Glomerular visceral epithelial cell (primary cell): ENCODE results near the gene SLC12A9.
"Not testable (repeated sequence)": the region's sequence is repeated elsewhere in the genome, so short reads cannot be mapped to it uniquely, and the experiment has no call there.

Experiments
- DNase-seq: peaks from one replicate; pipeline ENCODE4 v3.0.0-alpha.2; 2016; ENCODE audit errors: extremely low spot score

The SLC12A9 gene, protein sequence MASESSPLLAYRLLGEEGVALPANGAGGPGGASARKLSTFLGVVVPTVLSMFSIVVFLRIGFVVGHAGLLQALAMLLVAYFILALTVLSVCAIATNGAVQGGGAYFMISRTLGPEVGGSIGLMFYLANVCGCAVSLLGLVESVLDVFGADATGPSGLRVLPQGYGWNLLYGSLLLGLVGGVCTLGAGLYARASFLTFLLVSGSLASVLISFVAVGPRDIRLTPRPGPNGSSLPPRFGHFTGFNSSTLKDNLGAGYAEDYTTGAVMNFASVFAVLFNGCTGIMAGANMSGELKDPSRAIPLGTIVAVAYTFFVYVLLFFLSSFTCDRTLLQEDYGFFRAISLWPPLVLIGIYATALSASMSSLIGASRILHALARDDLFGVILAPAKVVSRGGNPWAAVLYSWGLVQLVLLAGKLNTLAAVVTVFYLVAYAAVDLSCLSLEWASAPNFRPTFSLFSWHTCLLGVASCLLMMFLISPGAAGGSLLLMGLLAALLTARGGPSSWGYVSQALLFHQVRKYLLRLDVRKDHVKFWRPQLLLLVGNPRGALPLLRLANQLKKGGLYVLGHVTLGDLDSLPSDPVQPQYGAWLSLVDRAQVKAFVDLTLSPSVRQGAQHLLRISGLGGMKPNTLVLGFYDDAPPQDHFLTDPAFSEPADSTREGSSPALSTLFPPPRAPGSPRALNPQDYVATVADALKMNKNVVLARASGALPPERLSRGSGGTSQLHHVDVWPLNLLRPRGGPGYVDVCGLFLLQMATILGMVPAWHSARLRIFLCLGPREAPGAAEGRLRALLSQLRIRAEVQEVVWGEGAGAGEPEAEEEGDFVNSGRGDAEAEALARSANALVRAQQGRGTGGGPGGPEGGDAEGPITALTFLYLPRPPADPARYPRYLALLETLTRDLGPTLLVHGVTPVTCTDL

DNA sequence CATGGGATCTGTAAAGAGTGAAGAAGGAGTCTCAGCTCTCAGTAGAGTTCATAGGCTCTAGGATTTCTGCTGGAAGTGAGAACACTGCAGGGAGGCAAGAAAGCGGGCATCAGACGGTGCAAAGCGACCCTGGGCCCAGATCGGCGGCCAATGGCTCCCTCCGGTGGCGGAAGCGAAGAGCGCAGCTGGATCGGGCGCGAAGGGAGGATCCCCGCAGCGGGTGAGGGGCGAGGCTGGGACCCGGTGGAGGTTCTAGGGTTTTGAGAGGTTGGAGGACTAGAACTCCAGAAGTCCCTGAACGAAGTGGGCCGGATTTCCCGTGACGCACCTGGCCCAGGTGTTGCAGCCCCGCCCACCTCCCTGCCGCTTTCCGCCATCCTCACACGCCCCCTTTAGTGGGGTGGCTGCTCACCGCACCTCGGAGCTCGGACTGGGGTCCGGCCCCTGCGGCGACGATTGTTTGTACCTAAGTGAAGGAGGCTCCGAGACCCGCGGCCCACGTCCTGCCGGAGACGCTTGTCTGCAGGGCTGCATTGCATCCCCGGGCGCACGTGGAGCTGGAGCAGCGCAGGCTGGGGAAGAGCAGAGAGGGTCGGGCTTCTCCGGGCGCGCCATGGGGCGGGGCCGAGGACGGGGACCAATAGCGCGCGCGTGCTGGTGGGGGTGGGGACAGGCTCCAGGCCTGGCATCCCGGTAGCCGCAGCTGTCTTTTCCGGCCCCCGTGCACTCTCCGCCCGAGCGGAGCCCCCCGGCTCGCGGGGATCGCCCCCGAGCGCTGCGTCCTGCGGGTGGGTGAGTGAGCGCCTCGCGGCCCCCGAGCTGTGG, at the start of gene SLC12A9:
SLC12A9 (plus strand) TSS at position 666 of the 825 bp plus-strand sequence. CDS start 1,485 bp downstream, outside the sequence.
- peak; percentile 88 for DNase-seq

DNA sequence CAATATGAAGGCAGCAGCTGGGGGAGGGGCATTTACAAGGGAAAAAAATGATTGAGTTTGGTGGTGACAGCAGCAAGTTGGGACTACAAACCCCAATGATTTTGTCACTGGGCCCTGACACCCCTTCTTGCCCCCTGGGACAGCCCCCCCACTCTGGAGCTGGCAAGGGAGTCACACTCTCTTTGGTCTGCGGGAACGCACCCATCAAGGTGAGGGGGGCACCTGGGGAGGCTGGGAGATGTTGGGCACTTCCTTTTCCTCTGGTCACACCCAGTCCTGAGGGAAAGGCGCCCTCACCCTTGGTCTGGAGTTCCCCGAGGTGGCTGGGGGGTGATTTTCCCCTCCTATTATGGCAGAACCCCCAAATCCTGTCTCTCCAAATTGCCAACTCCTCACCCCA, 49.6 kb upstream of the SLC12A9 start:
- no peak for DNase-seq

DNA sequence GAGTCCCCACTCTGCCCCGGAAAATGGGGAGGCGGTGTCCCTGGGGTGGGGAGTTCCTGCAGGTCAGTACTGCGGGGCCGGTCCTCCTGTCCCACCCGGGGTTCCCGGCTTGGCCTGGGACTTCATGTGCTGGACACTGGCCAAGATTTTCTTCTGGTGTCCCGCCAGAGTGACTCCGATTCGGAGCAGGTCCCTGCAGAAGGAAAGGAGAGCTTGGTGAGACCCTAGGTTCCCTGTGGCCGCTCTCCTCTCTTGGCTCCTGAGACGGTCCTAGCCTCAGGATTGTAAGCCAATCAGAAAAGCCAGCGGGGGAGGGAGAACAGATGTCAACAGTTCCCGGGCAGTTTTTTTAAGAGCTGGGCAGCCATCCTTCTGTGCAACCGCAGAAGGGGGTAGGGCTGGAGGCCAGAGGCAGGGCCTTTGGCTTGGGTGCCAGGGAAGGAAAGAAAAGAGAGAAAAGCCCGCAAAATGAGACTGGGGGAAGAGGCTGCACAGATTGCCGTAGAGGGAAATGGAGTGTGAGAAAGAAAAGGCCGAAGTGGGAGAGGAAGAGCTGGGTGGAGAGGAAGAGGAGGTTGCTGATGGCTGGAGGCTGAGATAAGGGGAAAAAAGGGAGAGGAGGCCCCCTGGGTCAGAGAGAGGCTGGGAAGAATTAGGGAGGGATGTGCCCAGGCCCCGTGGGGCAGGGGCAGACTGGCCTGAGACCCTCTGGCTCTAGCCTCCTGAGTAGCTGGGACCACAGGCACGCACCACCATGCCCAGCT, 48.9 kb upstream of the SLC12A9 start:
- no peak for DNase-seq

DNA sequence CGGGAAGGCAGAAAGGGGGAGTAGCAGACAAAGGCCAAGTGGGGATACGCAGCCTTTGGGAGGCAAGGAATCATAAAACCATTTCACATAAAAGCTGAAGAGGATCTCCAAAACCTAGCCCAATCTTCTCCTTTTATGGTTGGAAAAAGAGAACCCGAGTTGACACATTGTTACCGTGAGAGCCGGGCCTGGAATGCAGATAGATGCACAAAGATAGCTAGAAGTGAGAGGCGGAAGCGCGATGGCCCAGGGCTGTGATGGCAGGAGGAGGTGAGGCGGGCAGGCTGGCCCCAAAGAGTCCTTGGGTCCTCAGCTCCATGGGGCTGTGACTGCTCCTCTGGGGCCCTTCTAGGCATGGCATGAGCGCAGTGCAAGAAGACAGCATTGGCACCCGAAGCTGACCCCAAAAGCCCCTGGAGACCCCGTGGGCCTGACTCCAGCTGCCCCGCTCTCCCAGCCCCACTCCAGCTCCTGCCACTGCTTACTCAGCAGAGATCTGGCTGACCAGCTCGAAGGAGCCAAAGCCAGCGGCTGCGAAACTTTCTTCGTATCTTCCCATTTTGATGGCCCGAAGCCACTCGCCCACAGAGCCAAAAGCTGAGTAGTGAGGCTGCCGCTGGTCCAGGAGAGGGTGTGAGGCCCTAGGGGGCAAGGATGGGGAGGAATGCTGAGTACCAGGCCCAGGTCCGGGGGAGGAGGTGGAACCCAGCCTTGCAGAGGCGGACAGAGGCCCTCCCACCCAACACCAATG, 47.7 kb upstream of the SLC12A9 start:
- DNase-seq: no peak

DNA sequence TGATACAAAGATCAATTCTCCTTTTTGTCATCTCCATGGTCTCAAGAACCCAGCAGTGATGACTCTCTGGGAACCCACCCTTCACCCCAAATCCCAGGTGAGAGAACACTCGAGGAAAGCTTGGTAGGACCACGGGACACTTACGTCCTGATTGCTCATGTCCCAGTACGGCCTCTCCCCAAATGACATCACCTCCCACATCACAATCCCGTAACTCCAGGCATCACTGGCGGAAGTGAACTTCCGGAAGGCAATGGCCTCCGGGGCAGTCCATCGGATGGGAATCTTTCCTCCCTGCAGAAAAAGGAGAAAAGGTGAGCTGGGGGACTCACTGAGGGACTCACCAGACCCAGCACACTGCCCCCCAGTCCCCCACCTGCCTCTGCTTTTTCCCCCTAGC, 46.2 kb upstream of the SLC12A9 start:
- no peak for DNase-seq

DNA sequence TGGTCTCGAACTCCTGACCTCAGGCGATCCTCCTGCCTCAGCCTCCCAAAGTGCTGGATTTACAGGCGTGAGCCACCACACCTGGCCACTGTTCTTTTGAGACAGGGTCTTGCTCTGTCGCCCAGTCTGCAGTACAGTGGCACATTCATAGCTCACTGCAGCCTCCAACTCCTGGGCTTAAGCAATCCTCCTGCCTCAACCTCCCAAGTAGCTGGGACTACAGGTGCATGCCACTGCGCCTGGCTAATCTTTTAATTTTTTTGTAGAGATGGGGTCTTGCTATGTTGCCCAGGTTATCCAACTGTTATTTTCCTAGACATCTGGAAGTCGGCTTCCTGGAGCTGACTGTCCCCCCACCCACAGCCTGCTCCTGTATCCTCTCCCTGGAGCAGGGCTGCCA, 45.6 kb upstream of the SLC12A9 start:
- DNase-seq: not testable (repeated sequence)

DNA sequence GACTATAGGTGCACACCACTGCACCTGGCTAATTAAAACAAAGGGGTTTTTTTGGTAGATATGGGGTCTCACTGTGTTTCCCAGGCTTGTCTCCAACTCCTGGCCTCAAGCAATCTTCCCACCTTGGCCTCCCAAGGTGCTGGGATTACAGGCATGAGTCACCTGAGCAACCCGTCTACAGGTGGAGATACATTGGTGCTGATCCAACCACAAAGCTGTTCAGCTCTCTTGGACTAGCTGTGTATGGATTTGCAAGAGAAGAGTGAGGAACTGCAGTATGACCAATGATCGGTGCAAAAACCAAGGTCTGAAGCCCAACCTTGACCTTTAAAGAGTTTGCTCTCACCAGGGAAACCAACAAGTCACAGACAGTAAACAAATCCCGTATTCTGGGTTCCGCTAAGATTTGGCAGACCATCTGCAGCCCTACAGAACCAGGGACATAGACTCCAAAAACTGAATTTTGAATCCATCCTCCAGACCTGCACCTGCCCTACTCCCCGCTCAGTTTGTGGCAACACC, 44.1 kb upstream of the SLC12A9 start:
- no peak for DNase-seq

DNA sequence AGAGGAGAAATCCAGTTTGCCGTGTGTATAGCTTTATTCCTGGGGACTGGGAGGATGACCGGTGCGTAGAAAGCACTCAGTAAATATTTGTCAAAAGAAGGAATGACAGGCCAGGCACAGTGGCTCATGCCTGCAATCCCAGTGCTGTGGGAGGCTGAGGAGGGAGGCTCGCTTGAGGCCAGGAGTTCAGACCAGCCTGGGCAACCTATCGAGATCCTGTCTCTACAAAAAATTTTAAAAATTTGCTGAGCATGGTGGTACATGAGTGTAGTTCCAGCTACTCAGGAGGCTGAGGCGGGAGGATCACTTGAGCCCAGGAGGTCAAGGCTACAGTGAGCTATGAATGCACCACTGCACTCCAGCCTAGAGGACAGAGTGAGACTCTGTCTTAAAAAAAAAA, 41.0 kb upstream of the SLC12A9 start:
- no peak for DNase-seq

DNA sequence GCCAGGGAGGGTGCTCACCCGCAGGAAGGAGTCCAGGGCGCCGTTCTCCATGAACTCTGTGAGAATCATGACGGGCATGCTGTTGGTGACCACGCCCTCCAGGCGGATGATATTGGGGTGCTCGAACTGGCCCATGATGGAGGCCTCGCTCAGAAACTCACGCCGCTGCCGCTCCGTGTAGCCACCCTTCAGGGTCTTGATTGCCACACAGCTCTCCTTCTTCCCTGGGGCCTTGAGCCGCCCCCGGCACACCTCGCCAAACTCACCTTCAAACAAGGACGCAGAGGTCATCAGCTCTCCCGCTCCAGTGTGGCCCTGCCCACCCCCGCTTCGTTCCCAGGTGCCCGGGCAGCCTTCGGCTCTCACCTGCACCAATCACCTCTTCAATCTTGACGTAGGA, 39.8 kb upstream of the SLC12A9 start:
- no peak for DNase-seq

DNA sequence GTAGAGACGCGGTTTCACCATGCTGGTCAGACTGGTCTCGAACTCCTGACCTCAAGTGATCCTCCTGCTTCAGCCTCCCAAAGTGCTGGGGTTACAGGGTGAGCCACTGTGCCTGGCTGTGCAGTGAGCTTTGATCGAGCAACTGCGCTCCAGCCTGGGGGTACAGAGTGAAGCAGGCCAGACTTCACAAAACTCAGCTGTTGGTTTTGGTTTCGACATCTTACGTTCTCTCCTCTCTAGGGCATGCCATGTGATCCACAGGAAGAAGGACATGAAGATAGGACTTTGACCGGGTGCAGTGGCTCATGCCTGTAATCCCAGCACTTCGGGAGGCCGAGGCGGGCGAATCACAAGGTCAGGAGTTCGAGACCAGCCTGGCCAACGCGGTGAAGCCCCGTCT, 36.0 kb upstream of the SLC12A9 start:
- not testable (repeated sequence) for DNase-seq

DNA sequence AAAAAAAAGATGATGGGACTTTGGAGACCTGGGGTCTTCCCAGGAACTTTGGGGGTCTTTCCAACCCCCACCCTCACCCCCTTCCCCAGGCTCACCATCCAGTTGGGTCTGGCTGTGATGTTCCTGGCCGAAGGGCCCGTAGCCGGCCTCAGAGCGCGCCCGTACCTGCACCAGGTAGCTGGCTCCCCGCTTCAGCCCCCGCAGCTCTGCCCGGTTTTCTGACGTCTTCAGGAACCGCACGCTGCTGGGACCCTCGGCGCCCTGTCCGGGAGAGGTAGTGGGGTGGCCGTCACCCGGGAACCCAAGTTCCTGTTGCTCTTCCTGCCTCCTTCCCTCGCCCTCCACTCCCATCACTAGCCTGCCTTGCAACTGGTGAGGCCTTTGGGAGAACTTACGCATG, 35.4 kb upstream of the SLC12A9 start:
- no peak for DNase-seq

DNA sequence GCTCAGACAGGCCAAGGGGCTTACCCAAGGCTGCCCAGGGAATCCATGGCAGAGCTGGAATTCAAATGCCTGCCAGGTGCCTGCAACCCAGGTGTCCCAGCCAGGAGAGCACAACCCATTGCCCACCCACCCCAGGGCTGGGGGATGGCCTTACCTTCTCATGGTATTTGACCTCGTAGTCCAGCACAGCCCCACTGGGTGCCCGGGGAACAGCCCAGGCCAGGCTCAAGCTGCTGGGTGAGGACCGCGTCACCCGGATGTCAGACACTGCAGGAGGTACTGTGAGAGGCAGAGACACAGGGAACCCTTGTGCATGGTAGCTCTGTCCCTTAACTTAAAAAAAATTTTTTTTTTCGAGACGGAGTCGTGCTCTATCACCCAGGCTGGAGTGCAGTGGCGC, 34.1 kb upstream of the SLC12A9 start:
- DNase-seq: no peak

DNA sequence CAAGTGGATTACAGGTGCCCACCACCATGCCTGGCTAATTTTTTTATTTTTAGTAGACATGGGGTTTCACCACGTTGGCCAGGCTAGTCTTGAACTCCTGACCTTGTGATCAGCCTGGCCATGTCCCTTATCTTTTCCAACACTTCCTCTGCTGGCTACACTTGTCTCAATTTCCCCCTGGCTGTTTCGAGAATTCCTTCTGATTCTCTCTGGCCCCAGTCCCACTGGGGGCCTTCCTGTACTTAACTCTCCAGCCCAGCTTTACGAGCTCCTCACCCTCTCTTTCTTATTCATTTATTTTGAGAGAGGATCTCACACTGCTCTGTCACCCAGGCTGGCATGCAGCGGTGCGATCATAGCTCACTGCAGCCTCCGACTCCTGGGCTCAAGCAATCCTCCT, 33.7 kb upstream of the SLC12A9 start:
- no peak for DNase-seq

DNA sequence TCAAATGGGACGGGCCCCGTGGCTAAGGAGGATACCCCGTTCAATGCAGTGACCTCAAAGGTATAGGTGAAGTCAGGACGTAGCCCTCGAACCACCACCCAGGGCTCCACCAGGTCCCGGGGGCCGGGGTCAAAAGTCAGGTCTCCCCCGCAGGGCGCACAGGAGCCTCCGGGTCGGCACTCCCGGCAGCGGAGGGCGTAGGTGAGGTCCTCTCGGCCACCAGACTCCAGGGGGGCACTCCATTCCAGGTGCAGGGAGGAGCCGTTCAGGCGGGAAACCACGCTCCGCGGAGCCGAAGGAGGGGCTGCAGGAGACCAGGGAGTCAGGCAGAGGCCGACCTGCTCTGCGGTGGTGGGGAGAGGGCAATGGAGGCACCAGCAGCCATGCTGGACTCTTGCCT, 32.9 kb upstream of the SLC12A9 start:
- no peak for DNase-seq

DNA sequence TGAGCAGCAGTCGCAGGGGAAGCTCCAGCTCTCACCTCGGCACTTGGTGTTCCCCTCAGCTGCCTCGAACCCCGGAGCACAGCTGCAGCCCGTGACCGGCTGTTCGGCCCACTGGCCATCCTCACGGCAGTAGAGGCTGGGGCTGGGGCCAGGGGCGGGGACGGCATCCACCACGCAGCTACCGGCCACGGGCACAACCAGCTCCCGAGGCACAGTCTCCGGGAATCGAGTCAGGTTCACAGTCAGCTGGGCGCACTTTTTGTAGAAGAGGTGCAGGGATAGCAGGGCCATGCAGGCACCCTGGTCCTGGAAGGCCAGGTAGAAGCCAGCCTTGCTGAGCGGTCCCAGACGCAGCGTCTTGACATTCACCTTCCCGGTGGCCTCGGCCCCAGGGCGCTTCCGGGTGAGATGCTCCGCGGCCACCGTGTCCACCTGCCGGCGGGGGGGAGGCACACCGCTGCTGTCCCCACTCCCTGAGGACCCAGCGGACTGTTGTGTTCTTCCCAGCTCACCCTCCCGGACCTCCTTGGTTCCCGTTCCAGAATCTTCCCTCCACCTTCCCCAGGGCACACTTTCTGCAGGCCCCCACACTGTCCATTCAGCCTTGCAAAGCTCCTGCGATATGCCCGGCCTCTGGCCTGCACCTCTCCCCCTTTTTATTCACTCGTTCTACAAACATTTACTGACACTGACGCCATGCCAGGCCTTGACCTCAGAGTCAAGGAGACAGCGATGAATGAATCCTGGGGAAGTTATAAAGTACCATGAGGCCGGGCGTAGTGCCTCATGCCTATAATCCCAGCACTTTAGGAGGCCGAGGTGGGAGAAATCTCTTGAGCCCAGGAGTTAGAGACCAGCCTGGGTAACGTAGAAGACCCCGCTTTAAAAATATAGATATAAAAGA, 30.0 kb upstream of the SLC12A9 start:
- DNase-seq: no peak

DNA sequence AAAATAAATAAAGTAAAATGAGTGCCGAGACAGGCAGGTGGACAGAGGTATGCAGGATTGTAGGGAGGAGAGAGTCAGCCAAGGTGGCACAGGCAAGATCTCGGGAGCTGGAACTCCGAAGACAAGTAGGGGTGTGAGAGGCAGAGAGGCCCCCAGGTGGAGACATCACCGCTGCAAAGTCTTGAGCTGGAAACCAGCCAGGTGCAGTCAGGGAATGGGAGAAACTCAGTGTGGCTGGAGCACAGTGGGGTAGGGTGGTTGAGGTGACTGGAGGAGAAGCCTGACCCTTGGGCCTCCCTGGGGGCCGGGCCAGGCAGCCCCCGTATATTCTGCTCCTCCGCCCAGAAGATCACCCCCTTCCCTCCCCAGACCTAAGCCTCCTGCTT, 29.4 kb upstream of the SLC12A9 start:
- DNase-seq: no peak

DNA sequence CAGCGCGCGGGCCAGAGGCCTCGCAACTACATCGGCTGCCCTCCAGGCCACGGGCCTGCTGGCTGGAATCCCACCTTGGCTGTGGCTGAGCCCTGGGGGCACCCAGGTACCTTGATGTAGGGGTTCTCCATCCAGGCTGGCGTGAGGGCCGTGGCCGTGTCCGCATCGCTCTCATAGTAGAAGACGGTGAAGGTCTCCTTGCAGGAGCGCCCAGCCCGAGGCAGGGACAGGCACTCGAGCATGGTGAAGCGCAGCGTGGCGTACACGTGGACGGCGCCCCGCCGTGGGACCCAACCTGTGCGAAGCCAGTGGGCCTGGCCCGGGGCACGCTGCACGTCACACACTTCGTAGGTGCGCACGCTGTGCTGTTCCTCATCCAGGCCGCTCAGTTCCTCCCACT, 29.0 kb upstream of the SLC12A9 start:
- no peak for DNase-seq

DNA sequence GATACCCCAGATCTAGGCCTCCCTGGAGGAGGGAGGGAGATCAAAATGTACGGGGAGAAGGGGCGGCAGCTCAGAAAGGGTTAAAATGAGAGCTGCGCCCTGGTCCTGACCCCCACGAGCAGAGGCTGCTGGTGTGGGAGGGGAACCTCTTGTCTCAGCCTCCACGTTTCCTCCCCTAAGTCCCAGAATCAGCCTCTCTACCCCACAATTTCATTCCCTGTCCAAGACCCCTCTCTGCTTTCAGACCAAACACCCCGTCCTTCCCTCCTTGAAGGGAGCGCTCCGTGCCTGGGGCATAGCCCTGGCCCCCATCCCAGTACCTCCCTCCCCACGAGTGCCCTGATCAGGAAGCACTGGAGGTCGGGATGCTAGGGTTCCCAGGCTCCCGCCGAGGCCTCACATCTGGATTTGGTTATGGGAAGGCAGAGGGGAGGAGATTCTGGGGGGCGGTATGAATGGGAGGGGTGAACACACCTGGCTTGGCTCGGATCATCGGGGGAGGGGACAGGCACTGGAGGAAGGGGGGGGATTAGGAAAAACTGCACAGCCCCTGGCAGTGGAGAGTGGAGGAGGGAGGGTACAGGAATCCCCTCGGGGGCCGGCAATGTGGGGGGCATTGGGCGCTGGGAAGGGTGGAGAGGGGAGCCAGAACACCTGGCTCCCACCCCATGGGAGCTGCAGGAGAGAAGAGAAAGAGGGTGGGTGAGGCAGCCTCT, 27.9 kb upstream of the SLC12A9 start:
- no peak for DNase-seq
